T-helper 1 cell treated with Interleukin-12 subunit alpha and Interleukin-12 subunit beta and Interleukin-4 antibody, amounts not matched to agents 30 ng/mL and 1 ng/mL, for 36 hours (primary cell): ENCODE data around the gene KCTD2. TPM values are rescaled to one million over a fixed set of nuclear protein-coding genes. Genes with fewer than 3 reads are reported as not detected.

Experiments used
- total RNA-seq: library from RNA; stranded (reverse); gene quantifications from 2 replicates; pipeline ENCODE4 v1.2.3, GENCODE V29; 2022

KCTD2 gene
- total RNA-seq, 1 donor from 2014 or later: 20.3 TPM

Other genes starting within 250 kb of the KCTD2 start
- gene GRIN2C, start 187.3 kb upstream of the KCTD2 start, total RNA-seq: 0.22 and 0.49 TPM in 2 replicates
- gene FDXR, start 174.2 kb upstream of the KCTD2 start, total RNA-seq: 37.3 and 40.6 TPM in 2 replicates
- not detected in 2 replicates for gene FADS6, start 153.6 kb upstream of the KCTD2 start, total RNA-seq
- gene USH1G, start 124.0 kb upstream of the KCTD2 start, total RNA-seq: not detected in 2 replicates
- not detected in 2 replicates for gene OTOP2, start 123.0 kb upstream of the KCTD2 start, total RNA-seq
- gene OTOP3, start 111.3 kb upstream of the KCTD2 start, total RNA-seq: not detected in 2 replicates
- 0.61 and 1.2 TPM in 2 replicates for gene HID1, start 74.5 kb upstream of the KCTD2 start, total RNA-seq
- gene CDR2L, start 59.6 kb upstream of the KCTD2 start, total RNA-seq: 0.20 and 0.24 TPM in 2 replicates
- gene MRPL58, start 34.6 kb upstream of the KCTD2 start, total RNA-seq: 43.1 and 43.3 TPM in 2 replicates
- 186 and 190 TPM in 2 replicates for gene ATP5PD, start 256 bp upstream of the KCTD2 start, total RNA-seq
- 7.6 and 7.8 TPM in 2 replicates for gene SLC16A5, start 40.7 kb downstream of the KCTD2 start, total RNA-seq
- gene ARMC7, start 62.7 kb downstream of the KCTD2 start, total RNA-seq: 15.7 and 16.5 TPM in 2 replicates
- gene NT5C, start 84.5 kb downstream of the KCTD2 start, total RNA-seq: 52.1 and 53.9 TPM in 2 replicates
- gene JPT1, start 107.3 kb downstream of the KCTD2 start, total RNA-seq: 236 and 281 TPM in 2 replicates
- 493 and 503 TPM in 2 replicates for gene SUMO2, start 135.7 kb downstream of the KCTD2 start, total RNA-seq
- 97.3 and 99.6 TPM in 2 replicates for gene NUP85, start 158.5 kb downstream of the KCTD2 start, total RNA-seq
- 80.3 and 88.6 TPM in 2 replicates for gene GGA3, start 214.4 kb downstream of the KCTD2 start, total RNA-seq
- gene MRPS7, start 214.7 kb downstream of the KCTD2 start, total RNA-seq: 66.3 and 73.3 TPM in 2 replicates
- 36.3 and 39.2 TPM in 2 replicates for gene MIF4GD, start 224.0 kb downstream of the KCTD2 start, total RNA-seq
- 48.4 and 52.7 TPM in 2 replicates for gene SLC25A19, start 242.2 kb downstream of the KCTD2 start, total RNA-seq